Measurements from ENCODE around the gene CSF2RB.
"Not testable (repeated sequence)": the region's sequence is repeated elsewhere in the genome, so short reads cannot be mapped to it uniquely, and the experiment has no call there.

Gene CSF2RB

DNA sequence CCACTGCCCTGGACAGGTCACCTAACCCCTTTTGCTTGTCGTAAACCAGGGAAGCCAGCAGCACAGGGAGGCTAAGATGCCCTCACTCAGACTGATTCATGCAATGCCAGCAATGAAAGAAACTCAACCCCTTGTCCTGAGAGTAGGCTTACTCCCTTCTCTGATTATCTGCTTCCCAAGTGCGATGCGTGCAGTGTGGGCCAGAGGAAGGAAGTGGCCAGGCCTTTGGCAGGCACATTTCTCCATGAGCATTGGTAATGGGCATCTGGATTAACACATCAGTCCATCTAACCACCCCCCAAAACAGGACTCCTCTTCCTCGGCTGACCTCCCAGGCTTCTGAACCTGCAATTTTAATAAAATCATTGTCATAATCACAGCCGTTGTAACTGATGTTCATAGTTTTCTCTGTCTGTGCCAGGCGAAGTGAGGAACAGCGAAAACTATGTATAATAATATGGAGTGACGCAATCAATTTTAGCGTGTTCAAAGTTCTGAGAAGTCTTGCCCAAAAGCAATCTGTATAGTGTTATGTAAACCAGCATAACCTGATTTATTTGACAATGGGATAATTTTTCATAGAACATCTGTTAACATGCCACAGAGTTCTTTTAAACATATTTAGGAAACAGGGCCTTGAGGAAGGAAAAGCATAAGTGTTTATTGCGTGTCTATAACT lies 71.9 kb downstream of the CSF2RB start:
- TF ChIP-seq, protein P1, sequence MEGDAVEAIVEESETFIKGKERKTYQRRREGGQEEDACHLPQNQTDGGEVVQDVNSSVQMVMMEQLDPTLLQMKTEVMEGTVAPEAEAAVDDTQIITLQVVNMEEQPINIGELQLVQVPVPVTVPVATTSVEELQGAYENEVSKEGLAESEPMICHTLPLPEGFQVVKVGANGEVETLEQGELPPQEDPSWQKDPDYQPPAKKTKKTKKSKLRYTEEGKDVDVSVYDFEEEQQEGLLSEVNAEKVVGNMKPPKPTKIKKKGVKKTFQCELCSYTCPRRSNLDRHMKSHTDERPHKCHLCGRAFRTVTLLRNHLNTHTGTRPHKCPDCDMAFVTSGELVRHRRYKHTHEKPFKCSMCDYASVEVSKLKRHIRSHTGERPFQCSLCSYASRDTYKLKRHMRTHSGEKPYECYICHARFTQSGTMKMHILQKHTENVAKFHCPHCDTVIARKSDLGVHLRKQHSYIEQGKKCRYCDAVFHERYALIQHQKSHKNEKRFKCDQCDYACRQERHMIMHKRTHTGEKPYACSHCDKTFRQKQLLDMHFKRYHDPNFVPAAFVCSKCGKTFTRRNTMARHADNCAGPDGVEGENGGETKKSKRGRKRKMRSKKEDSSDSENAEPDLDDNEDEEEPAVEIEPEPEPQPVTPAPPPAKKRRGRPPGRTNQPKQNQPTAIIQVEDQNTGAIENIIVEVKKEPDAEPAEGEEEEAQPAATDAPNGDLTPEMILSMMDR (IDR thresholded peaks at IDR 0.05; ENCODE audit: control insufficient read depth, insufficient read depth, low read depth, low read length, missing control alignments): no peak
- no peak for DNase-seq (ENCODE audit: low read depth)
- H3K4me3 ChIP-seq (ENCODE audit: control insufficient read depth, low read depth, low read length): no peak overlapping the region

DNA sequence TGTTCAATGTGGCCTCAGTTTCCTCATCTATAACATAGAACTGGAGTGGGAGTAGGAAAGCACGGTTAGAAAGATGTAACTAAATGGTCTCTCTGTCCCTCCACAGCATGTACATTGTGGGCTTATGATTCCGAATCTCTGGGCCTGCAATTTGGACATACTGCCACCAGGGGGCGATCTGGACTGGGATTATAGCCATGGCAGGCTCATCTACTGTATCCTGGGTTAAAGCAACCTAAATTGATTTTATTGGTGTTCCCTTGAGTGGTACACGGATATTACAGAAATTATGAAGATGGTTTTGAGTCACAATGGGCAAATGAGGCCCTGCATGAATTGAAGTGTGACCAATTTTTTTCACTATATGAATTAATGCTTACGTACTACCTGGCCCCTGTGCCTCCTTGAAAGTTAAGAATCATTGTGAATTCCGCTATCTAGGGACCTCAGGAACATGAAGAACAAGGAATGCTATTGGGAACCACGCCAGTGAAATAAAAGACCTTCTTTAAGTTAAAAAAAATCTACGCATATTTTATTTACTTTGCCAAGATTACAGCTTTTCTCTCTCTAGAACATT lies 72.9 kb downstream of the CSF2RB start:
- TF ChIP-seq, protein P1 (IDR thresholded peaks at IDR 0.05; ENCODE audit: control insufficient read depth, insufficient read depth, low read depth, low read length, missing control alignments): peak; percentile 46
- no peak for DNase-seq (ENCODE audit: low read depth)
- H3K4me3 ChIP-seq (ENCODE audit: control insufficient read depth, low read depth, low read length): no peak overlapping the region

DNA sequence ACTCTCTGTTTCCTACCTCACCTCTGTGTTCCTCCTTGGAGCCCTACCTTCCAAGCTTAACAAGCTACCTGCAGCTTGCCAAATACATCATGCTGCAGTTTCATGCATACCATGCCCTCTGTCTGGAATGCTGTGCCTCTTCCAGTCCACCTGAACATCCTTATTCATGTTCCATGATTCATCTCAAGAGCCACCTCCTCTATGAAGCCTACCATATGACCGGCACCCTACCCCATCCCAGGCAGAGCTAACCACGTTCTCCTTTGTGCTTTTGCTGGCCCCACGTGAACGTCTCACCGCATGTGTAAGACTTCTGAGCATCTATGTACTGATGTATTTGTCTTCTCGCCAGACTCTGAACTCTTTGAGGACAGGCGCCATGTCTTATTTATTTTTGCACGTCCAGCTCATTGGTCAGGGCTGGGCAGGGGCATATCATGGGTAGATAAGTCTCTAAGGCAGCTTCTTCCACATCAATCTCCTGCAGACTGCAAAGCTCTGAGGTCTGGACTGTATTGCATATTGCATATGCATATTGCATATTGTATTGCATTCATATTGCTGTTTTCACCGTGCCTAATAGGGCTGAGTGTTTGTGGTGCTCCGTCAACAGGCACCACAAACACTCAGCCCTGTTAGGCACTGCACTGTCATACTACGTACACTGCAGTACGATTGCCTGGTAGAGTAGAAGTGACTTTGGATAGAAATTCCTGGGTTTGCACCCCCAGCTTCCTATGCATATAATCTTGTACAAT lies 74.8 kb downstream of the CSF2RB start:
- H3K4me3 ChIP-seq (ENCODE audit: control insufficient read depth, low read depth, low read length): no peak overlapping the region
- no peak for DNase-seq (ENCODE audit: low read depth)
- TF ChIP-seq, protein P1 (IDR thresholded peaks at IDR 0.05; ENCODE audit: control insufficient read depth, insufficient read depth, low read depth, low read length, missing control alignments): no peak

DNA sequence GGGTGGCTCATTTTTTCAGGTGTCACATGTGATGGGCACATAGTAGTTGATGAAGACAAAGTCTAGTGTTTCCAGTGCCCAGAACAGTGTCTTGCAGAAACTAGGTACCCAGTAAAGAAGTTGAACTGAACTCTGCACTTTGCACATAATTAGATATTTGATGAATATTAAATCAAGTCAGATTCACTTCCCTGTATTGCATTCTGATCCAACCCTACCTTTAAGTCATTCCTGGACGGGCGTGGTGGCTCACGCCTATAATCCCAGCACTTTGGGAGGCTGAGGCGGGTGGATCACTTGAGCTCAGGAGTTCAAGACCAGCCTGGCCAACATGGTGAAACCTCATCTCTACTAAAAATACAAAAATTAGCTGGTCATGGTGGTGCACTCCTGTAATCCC lies 75.6 kb downstream of the CSF2RB start:
- not testable (repeated sequence) for H3K4me3 ChIP-seq (ENCODE audit: control insufficient read depth, low read depth, low read length); DNase-seq (ENCODE audit: low read depth)
